Kidney (tissue), 14 donors: ENCODE data around the gene PIM1. TPM values are rescaled to one million over a fixed set of nuclear protein-coding genes. Genes with fewer than 3 reads are reported as not detected.

ENCODE experiments used
- DNase-seq, 5 donors: peaks; one replicate each; pipeline ENCODE4 v3.0.0-alpha.2; 2013 to 2020
- FAIRE-seq: peaks from 2 replicates; lab custom pipeline; 2012; peaks lifted over from hg19 to GRCh38; lab: Jason Lieb, UNC
- H3K27ac ChIP-seq, 2 donors: one replicate each; pipeline ENCODE4 v1.7.0; 2013; ENCODE audit warnings: low read depth in 2 of 2, low read length in 2 of 2, inconsistent platforms in 1 of 2
- H3K27me3 ChIP-seq: one replicate; pipeline ENCODE4 v1.7.1; 2013; ENCODE audit warnings: low read length, inconsistent platforms; ENCODE audit not compliant: control insufficient read depth, insufficient read depth
- H3K36me3 ChIP-seq, 3 donors: one replicate each; pipeline versions ENCODE4 v1.7.0 to v1.7.1; 2013; ENCODE audit warnings: low read length in 3 of 3, control low read depth in 1 of 3, inconsistent platforms in 1 of 3; ENCODE audit not compliant: insufficient read depth in 3 of 3, control insufficient read depth in 2 of 3
- H3K4me1 ChIP-seq, 3 donors: one replicate each; pipeline versions ENCODE4 v1.7.0 to v1.7.1; 2013; ENCODE audit warnings: low read length in 3 of 3, inconsistent platforms in 1 of 3, low read depth in 1 of 3; ENCODE audit not compliant: control insufficient read depth in 2 of 3, insufficient read depth in 2 of 3
- H3K4me3 ChIP-seq, 3 donors: one replicate each; pipeline versions ENCODE4 v1.7.0 to v1.8.1; 2013; ENCODE audit warnings: low read length in 3 of 3, control low read depth in 1 of 3, inconsistent platforms in 1 of 3
- H3K9ac ChIP-seq, 3 donors: one replicate each; pipeline versions ENCODE4 v1.7.0 to v1.7.1; 2013; ENCODE audit warnings: low read length in 3 of 3, control low read depth in 1 of 3, inconsistent platforms in 1 of 3
- H3K9me3 ChIP-seq, 3 donors: one replicate each; pipeline versions ENCODE4 v1.7.0 to v1.7.1; 2013; ENCODE audit warnings: low read length in 3 of 3, control low read depth in 1 of 3, inconsistent platforms in 1 of 3; ENCODE audit not compliant: control insufficient read depth in 2 of 3, insufficient read depth in 1 of 3
- CTCF ChIP-seq: IDR thresholded peaks from 3 replicates; pipeline ENCODE4 v1.5.1; 2012; ENCODE audit warnings: mild to moderate bottlenecking, moderate library complexity, borderline replicate concordance; ENCODE audit not compliant: insufficient read depth; ENCODE audit errors: extremely low read depth
- intact Hi-C: fragments of 100-400 bp; cut with DNase I; formaldehyde crosslinking; loops from one replicate; pipeline ENCODE4 v1.11.1; 2022
- polyA plus RNA-seq: library from polyadenylated mRNA; stranded (reverse); fragments of 350-450 nt; fragmentation: Illumina TruSeq; extraction: RNeasy Lipid Tissue Mini Kit (QIAGEN cat#74804); gene quantifications from one replicate; pipeline ENCODE4 v1.2.3, GENCODE V29; 2014; ENCODE audit warnings: low read depth, low replicate concordance; ENCODE audit not compliant: insufficient read depth
- total RNA-seq: library from RNA; stranded (reverse); fragmentation: NEBNext Ultra II Directional; extraction: Animal tissue kit (Norgen Biotek cat#: 25700); gene quantifications from one replicate; pipeline ENCODE4 v1.2.1, GENCODE V29; 2021
- donor health status: control.
- donor health status: control.
- donor health status: control.
- donor health status: control.
- donor health status: control.
- donor health status: DM: yes; HTN: yes; CAD: no.
- donor health status: Normal renal cell carcinoma (clear cell type).

Gene PIM1
- total and polyA plus RNA-seq, 2 donors from 2014 or later, result 19.1 to 30.4 TPM

DNA sequence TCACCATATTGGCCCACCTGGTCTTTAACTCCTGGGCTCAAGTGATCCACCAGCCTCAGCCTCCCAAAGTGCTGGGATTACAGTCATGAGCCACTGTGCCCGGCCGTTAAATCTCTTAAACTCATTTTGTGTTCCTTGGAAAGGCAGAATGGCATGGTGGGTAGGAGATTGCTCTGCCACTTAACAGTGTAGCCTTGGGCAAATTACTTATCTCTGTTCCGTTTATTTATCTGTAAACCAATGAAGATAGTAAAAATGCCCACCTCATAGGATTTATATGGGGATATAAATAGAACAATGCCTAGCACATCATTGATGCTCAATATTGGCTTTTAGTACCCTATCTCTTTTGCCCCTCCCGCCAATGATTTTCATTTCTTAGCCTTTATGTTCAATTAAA, 7.2 kb upstream of the PIM1 start:
- Histone ChIP-seq H3K9me3 (no peaks in the 10 kb centered on the region), H3K9ac (no peak overlapping the region), H3K4me3 (no peak overlapping the region), H3K4me1 (no peaks in the 10 kb centered on the region), H3K27me3 (no peaks in the 10 kb centered on the region), H3K36me3 (no peaks in the 10 kb centered on the region), H3K27ac (no peak overlapping the region)
- no peak for DNase-seq
- FAIRE-seq, result no peak
- no peak for TF ChIP-seq CTCF
- intact Hi-C loops, result no loop called here

- H3K4me1 ChIP-seq, result peaks cover 0 to 8% (median 8%) of the 10 kb centered on the region in 3 donors
- no peak overlapping the region for H3K4me3 ChIP-seq
- FAIRE-seq (no peak), DNase-seq (no peak)
- no peaks in the 10 kb centered on the region for H3K9me3 ChIP-seq
- TF ChIP-seq CTCF, result no peak
- peak overlapping the region in 1 of 3 donors; percentile 48 for H3K9ac ChIP-seq
- H3K27me3 ChIP-seq, result no peaks in the 10 kb centered on the region
- H3K27ac ChIP-seq, result peak overlapping the region in 1 of 2 donors; percentile 96
- intact Hi-C loops, result no loop called here
- peaks cover 3 to 9% (median 5%) of the 10 kb centered on the region in 3 donors for H3K36me3 ChIP-seq
Measured at GRCh38 chr6:37168163-37168758, 1.7 kb upstream of the PIM1 start.

GRCh38 chr6:37168811-37169495, 999 bp upstream of the PIM1 start:
- Histone ChIP-seq H3K9me3 (no peaks in the 10 kb centered on the region), H3K36me3 (peaks cover 9 to 16% (median 10%) of the 10 kb centered on the region in 3 donors), H3K4me3 (peak overlapping the region; percentile 66 to 74 (median 66)), H3K4me1 (peaks cover 0 to 8% (median 8%) of the 10 kb centered on the region in 3 donors), H3K27me3 (no peaks in the 10 kb centered on the region), H3K9ac (peak overlapping the region; percentile 8 to 88 (median 48)), H3K27ac (peak overlapping the region; percentile 94 to 96)
- intact Hi-C loops, result no loop called here
- no peak for TF ChIP-seq CTCF
- DNase-seq, result peak in 2 of 5 donors; percentile 81 to 84
- no peak for FAIRE-seq
